Kidney glomerular epithelial cell (primary cell): ENCODE data around the gene SORL1.
"Not testable (repeated sequence)": the region's sequence is repeated elsewhere in the genome, so short reads cannot be mapped to it uniquely, and the experiment has no call there.

Experiments used
- DNase-seq: peaks from one replicate; lab custom pipeline; 2025; lab: John Stamatoyannopoulos, UW

The SORL1 gene

GRCh38 chr11:121631456-121631855 lies 179.3 kb downstream of the SORL1 start:
- no peak for DNase-seq

GRCh38 chr11:121634273-121634672 lies 182.2 kb downstream of the SORL1 start:
- DNase-seq: no peak

- no peak for DNase-seq
Observed at GRCh38 chr11:121634889-121635288, 182.8 kb downstream of the SORL1 start.

GRCh38 chr11:121636081-121636799 lies 184.1 kb downstream of the SORL1 start:
- DNase-seq: no peak

- no peak for DNase-seq
Observed at GRCh38 chr11:121636800-121637176, 184.7 kb downstream of the SORL1 start.

GRCh38 chr11:121637587-121637986 lies 185.5 kb downstream of the SORL1 start:
- not testable (repeated sequence) for DNase-seq

GRCh38 chr11:121643479-121644186 lies 191.5 kb downstream of the SORL1 start:
- no peak for DNase-seq

- no peak for DNase-seq
Observed at GRCh38 chr11:121644187-121644512, 192.0 kb downstream of the SORL1 start.

GRCh38 chr11:121645001-121645400 lies 192.9 kb downstream of the SORL1 start:
- DNase-seq: no peak

- no peak for DNase-seq
Observed at GRCh38 chr11:121645596-121645995, 193.5 kb downstream of the SORL1 start.

GRCh38 chr11:121648306-121648705 lies 196.2 kb downstream of the SORL1 start:
- no peak for DNase-seq

GRCh38 chr11:121649798-121650197 lies 197.7 kb downstream of the SORL1 start:
- DNase-seq: no peak

- DNase-seq: no peak
Observed at GRCh38 chr11:121650351-121651256, 198.5 kb downstream of the SORL1 start.

GRCh38 chr11:121651257-121651605 lies 199.1 kb downstream of the SORL1 start:
- no peak for DNase-seq

- no peak for DNase-seq
Observed at GRCh38 chr11:121652971-121653370, 200.9 kb downstream of the SORL1 start.

- no peak for DNase-seq
Observed at GRCh38 chr11:121654259-121654842, 202.2 kb downstream of the SORL1 start.

- DNase-seq: no peak
Observed at GRCh38 chr11:121654843-121655536, 202.9 kb downstream of the SORL1 start.

GRCh38 chr11:121655537-121656327 lies 203.6 kb downstream of the SORL1 start:
- peak; percentile 76 for DNase-seq

- DNase-seq: no peak
Observed at GRCh38 chr11:121656328-121657090, 204.4 kb downstream of the SORL1 start.

GRCh38 chr11:121657146-121657545 lies 205.0 kb downstream of the SORL1 start:
- no peak for DNase-seq
